GM21526 (cell line): ENCODE data around the gene CAD.
"Not testable (repeated sequence)": the region's sequence is repeated elsewhere in the genome, so short reads cannot be mapped to it uniquely, and the experiment has no call there.

Source experiments
- ATAC-seq: cut with Tn5 transposase; IDR thresholded peaks from one replicate; pipeline ENCODE4 v1.9.1; 2021; ENCODE audit warnings: moderate library complexity; ENCODE audit not compliant: unreplicated experiment, low FRiP score

Gene CAD

DNA sequence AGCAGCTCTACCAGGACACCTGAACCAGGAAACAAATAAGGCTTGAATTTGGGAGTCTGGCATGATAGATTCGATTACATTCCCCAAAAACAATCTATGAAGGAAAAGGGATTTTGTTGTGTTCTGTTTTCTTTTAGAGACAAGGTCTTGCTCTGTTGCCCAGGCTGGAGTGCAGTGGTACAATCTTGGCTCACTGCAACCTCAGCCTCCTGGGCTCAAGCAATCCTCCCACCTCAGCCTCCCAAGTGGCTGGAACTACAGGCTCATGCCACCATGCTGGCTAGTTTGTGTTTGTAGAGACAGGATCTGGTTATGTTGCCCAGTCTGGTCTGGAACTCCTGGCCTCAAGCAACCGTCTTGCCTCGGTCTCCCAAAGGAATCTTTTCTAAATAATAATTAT, 19.1 kb upstream of the CAD start:
- not testable (repeated sequence) for ATAC-seq

DNA sequence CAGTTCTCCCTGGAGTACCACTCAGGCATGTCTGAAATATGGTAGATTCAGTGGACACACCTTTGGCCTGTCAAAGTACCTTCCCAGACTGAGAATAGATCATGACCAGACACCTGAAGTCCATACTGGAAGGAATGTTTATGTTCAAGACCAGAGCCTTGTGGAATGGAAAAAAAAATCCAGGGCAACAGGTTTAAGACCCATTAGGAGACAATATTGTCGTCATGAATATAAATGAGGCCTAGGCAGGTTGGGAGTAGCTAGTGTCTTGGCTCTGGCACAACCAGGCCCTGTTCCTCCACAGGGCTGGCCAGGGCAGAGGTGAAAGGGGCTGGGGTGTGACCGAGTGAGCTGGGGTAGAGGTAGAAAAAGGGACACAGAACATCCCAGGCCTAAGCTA, 18.5 kb upstream of the CAD start:
- ATAC-seq, result no peak

DNA sequence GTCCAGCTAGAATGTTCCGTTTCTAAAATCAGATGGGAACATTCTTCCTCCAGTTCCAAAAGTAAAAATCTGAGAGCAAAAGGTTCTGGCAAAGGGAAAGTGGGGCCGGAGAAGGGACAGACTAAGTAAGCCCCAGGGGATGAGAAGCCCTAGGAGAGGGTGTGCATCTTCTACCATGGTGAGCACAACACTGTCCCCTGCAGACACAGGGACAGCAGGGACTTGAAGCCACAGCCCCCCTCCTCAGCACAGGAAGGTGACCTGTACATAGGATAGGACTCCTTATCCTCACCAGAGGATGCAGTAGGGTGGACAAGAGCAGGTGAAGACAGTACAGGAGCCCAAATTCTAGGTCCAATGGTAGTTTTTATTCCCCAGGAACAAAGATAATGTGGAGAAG, 17.9 kb upstream of the CAD start:
- ATAC-seq, result no peak

DNA sequence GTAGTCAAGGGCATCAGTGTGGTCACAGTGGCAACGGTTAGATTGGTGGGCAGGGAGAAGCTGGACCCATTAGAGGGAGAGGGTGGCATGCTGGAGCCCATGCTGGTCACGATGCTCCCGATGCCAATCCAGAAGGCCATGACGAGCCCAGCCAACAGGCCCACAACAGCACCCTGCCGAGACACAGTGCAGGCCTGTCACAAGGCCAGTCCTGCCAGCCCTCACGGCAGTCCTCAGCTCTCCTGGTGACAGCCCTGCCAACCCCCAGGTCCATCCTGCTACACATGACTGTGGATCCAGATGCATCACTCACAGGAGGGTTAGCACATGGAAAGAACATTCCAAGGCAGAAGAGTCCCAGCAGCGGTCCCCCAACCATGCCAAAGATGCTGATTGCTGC, 15.5 kb upstream of the CAD start:
- ATAC-seq, result no peak

DNA sequence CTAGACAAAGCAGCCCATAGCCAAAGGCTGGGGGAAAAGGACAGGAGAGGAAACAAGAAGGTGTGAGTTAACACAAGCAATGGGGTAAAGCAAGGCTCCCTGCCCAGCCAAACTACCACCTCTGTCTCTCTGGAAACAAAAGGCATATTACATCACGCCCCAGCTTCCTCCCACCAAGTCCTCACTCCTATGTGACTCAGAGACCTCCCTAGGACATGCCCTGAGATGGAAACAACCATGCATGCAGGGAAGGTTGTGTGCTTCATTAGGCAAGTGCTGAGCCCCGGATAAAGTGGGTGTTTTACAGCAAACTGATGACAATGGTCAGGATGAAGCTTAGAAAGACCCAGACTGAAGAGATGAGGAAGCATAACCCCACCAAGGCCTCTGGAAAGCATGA, 14.3 kb upstream of the CAD start:
- no peak for ATAC-seq

DNA sequence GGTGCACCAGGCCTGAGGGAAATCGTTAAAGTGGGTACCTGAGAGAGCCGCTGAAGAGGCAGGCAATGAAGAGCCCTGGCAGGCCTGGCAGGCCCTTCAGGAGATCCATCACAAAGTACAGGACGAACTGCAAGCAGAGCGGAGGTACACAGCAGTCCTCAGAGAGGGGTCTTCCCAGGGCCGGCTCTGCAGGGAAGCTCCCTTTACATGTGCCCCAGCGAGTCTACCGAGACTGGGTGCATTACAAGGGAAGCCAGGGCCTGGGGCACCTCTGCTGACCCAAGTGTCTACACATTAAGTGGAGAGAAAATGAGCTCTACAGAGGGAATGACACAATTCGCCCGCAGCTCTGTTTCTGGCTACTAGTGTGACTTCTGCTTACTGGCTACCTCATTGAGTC, 13.4 kb upstream of the CAD start:
- ATAC-seq, result no peak

DNA sequence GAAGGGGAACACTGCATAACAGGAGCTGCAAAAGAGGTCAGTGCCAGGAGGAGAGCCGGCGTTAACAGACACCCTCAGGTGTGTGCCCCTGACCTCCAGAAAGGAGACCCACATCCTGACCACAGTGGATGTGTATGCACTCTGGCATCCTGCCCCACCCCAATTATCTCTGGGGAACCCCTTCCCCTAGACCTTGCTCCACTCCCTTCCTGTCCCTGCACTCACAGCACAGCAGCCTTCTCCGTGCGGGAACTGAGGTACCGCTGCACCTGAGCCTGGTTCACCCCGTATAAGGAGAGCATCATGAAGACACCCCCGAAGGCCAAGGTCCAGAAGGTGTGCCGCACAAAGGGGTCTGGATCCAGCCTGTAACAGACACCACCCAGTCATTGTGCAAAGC, 12.6 kb upstream of the CAD start:
- no peak for ATAC-seq

DNA sequence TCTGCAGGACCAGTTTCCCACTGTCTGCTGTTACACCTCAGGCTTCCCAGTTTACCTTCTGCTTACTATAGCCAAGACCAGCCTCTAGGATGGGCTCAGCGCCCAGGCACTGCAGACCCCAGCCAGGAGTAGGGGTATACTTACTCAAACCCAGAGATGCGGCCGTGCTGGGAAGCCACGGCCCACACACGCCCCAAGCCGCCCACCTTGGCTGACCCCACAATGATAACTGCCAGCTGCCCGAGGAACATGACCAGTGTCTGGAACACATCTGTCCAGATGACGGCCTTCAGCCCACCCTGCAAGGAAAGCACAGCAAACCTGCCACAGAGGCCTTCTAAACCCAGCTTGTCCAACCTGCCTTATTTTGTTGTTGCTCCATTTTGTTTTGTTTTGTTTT, 12.0 kb upstream of the CAD start:
- no peak for ATAC-seq

DNA sequence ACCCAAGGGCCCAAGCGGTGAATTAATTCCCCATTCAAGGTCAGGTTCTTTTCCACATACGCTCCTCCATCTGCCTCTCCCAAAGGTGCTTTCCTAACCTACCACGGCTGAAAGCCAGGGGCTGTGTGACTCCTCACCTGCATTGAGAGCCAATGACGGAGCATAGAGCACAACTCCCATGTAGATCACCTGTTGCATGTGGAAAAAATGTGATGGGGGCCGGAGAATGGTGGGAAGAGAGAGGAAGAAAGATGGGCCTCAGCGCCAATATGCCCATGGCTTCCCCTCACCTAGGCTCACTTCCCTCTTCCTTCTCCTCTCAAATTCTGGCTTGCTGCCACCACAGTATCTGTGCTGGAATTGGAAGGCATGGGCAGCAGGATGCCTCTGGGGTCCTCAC, 10.8 kb upstream of the CAD start:
- ATAC-seq, result no peak

DNA sequence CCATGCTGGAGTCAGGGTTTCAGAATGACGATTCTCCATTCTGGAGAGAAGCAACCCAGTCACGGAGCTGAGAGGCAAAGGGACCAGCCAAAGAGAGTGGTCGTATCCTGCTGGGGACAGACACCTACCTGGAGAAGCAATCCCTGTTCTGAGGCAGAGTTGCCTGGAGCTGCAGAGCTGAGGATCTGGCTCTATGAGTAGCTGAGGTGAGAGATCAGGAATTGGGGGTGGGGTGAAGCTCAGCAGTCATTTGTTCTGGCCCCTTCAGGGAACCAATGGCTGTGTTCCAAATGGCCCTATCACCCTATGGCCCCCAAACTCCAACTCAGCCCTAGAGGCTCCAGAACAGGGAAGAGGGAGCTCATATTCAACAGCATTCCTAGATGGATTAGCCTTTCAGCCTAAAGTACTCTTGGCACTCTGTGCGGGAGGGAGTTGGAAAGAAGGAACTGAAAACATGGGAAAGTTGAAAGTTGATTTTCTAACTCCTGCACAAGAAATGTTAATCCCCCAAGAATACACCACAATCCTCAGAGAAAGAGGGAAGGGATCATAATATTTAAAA, 8.6 kb upstream of the CAD start:
- no peak for ATAC-seq

DNA sequence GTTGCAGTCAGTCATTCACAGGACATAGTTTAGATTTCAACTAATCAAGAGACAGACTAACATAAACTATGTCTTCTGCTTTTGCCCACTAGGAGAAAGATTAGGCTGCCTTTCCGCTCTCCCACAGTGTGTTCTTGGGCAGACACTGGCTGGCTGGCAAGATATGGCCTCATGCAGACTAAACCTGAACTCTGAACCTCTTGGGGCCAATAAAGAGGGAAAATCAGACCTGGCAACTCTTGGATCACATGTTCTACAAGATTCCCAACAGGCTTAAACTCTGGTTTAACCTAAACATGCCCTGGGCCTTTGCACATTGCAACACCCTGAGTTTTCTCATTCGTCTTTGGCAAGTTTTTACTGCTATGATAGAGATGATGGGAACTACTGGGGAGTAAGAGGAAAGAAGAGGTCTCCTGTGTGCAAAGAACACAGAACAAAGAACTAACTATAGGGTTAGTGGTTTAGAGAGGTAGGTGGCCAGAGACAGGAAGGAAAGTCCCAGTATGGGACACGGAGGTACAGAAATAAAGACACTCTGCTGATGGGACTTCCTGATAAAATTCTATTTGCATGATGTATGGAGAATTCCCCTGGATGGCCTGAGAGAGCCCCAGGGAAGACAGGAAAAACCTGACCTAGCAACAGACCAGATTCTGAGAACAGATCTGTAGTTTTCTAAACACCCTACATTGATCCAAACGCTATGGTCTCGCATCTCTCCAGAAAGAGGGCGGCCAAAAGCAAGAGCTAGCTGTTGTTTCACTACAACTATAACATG, 7.4 kb upstream of the CAD start:
- no peak for ATAC-seq

DNA sequence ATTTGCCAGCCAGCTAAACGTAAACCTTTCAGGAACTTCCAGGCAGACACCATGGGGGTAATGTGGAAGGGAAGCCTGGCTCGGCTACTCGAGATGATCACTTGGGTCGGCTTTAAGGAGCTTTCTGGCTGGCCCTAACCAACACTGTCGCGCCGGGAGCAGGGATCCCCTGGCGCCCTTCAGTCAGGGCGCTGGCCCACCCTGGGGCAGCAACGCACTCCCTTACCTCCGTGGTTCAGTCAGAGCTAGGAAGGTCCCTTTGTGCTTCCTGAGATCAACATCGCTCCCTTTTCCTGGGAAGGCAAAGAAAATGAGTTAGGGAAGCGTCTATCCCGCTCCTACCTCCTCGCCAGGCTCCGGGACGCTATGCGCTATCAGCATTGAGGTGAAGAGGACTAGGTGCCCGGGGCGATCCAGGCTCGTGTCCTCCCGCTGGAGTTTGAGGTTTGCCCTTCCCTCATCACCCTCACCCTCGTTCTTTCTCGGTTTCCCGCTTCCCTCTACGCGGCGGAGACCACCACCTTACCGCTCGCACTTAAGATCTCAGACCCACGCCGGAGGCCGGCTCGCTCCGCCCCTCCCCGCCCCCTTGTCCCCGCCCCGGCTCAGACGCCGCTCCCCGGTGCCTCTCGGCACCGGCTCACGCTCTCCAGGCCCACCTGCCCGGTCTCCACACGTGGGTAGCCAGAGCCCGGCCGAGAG, 5.8 kb upstream of the CAD start:
- no peak for ATAC-seq

DNA sequence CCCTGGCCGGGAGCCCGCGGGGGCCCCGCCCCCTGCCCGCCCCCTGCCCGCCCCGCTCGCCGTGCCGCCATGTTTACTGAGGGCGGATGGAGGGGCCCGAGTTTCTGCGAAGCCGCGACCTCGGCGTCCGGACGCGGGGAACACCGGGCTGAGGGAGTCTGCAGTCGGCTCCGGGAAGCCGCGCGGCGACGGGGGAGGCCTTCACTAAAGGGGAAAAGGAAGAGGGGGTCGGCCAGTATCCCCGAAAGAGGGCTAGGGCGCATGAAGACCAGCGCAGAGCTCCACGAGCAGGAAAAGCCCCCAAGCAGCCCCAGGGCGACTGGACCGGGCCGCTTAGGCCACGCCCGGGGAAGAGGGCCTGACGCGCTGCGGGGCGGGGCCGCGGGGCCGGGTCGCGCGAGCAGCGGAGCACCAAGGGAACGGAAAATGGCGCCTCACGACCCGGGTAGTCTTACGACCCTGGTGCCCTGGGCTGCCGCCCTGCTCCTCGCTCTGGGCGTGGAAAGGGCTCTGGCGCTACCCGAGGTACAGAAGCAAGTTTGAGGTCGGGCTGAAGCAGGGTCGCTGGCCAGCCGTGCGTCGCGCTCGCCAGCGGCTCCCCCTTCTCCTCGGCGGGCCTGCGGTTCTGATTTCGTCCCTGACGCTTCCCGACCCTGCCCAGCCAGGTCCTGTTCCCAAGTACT, 5.1 kb upstream of the CAD start, which contains the start of the genes ATRAID and SLC5A6:
Gene ATRAID, plus strand, starts transcription at position 99 of the 683 bp plus-strand sequence. Its CDS starts 328 bp downstream, at position 427.
Gene SLC5A6, minus strand, starts transcription at position 326 of the 683 bp plus-strand sequence. CDS start 4,618 bp downstream, outside the sequence.
- peak; percentile 73 for ATAC-seq

DNA sequence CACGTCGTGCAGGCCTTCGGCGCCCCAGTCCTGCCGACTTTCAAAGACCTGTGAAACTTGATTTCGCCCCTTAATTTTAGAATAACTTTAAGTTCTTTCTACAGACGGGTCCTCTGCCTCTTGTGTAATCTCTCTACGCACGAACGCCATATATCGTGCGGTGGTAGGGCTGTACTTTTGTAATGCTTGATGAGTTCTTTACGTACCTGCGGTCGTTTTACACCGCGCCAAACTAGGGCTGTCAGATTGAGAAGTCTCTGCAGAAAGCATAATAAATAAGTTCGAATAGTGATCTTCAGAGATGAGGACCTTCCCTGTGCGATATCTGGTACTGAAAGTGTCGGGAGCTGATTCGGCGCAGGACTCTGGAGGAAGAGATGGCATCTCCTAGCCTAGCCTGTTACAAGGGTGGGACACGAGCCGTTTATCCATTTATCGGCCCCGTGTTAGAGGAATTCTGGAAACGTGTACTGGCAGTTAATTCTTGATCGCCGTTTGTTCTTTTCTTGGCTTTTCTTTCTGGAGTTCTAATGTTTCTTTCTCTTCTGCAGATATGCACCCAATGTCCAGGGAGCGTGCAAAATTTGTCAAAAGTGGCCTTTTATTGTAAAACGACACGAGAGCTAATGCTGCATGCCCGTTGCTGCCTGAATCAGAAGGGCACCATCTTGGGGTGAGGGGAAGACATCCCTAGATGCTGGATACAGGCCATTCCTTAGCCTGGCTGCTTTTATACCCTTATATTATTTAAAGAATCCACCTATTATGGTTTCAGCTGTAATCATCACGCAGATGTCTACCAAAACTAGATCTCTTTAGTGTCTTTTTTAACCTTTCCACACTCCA, 4.3 kb upstream of the CAD start:
- ATAC-seq, result peak; percentile 5

DNA sequence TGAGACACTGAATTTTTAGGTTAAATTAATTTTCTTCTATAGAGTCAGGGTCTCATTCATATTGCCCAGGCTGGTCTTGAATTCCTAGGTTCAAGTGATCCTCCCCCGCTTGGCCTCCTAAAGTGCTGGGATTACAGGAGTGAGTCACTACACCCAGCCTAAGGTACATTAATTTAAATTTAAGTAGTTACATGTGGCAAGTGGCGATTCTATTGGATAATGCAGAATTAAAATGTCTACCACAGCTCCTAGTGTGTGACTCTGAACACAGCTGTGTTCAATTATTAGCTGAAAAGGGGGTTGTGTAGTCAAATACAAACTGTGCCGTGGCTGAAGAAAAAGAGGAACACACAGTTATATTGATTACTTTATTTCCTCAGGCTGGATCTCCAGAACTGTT, 2.2 kb upstream of the CAD start:
- no peak for ATAC-seq

DNA sequence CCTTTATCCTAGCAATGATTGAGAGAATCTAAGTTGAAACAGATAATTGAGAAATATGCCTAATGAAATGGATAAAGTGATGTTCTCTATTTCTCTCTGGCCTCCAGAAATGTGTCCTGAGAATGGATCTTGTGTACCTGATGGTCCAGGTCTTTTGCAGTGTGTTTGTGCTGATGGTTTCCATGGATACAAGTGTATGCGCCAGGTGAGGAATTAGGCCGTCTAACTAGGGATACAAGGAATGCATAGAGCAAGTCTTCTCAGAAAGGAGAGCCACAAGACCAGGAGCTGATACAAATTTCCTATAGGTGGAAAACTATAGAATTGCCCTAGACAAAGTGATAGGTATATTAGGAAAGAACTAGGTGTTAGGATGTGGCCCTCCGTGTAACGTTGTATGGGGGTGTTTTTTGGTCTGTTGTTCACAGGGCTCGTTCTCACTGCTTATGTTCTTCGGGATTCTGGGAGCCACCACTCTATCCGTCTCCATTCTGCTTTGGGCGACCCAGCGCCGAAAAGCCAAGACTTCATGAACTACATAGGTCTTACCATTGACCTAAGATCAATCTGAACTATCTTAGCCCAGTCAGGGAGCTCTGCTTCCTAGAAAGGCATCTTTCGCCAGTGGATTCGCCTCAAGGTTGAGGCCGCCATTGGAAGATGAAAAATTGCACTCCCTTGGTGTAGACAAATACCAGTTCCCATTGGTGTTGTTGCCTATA, 592 bp upstream of the CAD start:
- no peak for ATAC-seq

DNA sequence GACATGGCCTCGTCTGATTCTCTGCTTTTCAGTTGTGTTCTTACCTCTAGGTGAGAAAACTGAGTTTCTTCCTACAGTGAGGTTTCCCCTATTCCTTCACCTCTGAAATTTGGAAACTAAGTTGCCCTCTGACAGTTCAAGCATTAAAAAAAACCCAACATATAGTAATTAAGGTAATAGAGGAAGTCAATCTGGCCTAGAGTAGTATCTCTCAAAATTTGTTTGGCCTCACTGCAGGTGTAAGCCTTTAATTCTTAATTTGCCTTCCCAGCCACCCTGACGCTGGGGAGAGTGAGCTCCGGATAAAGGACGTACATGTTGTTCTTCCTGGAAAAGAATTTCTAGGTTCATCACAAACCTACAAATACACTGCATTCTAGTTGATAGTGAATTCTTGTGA, 1.4 kb downstream of the CAD start:
- no peak for ATAC-seq

DNA sequence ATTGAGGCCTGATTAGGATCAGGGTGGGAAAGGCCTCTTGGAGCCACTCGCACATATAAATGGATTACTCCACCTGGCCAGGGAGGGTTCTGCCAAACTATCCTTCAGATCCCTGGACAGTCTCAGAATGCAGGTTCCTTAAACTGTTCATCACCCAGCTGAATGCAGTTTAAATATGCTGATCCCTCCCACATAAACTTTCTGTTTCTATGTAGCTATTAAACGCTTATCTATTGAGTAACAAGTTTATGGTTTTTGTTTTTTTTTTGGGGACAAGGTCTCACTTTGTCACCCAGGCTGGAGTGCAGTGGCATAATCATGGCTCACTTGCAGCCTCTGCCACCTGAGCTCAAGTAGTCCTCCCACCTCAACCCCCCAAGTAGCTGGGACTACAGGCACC, 1.9 kb downstream of the CAD start:
- ATAC-seq, result no peak

DNA sequence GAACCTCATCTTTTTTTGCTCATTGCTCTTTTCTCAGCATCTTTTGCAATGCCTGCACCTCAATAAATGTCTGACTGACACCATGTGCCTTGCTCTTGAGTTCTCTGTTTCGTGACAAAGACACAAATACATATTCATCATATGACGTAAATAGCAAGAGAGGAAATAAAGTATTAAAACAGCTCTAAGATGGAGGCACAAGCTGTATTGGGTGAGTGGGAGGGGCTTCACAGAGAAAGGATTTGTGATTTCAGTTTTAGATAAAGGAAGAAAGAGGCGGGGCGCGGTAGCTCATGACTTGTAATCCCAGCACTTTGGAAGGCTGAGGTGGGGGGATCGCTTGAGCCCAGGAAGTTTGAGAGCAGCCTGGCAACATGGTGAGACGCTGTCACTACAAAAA, 2.9 kb downstream of the CAD start:
- no peak for ATAC-seq

DNA sequence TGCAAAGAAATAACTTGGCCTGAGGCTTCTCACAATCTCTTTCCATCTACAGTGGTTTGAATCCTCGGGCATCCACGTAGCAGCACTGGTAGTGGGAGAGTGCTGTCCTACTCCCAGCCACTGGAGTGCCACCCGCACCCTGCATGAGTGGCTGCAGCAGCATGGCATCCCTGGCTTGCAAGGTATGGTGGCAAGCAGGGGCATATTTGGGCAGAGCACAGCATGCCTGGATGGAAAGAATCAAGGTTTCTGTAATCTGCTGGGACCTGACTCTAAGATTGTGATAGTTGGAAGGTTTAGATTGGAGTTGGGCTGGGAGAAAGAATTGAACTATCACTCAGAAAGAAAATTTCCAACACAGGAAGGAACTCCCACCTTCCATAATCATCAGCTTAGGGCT, 4.0 kb downstream of the CAD start:
- no peak for ATAC-seq
